Hepatocyte (in vitro differentiated cells): Measurements from ENCODE around the gene SMIM41.

Experiments used
- CTCF ChIP-seq: fragments of 200-600 bp; sonication (generic); IDR thresholded peaks from 2 replicates; pipeline ENCODE4 v1.5.1; 2016; ENCODE audit warnings: antibody characterized with exemption, mild to moderate bottlenecking; ENCODE audit not compliant: poor library complexity
- EZH2 ChIP-seq: fragments of 200-600 bp; sonication (generic); IDR thresholded peaks from 2 replicates; pipeline ENCODE4 v1.6.1; 2016; ENCODE audit warnings: antibody characterized with exemption, mild to moderate bottlenecking, borderline replicate concordance

GRCh38 chr12:52086366-52086765 is 6.9 kb downstream of the SMIM41 start:
- TF ChIP-seq EZH2 (no peak), CTCF (no peak)
